Neural cell (in vitro differentiated cells): ENCODE data around the gene TAOK3. TPM values are rescaled to one million over a fixed set of nuclear protein-coding genes. Genes with fewer than 3 reads are reported as not detected.
"Not testable (repeated sequence)": the region's sequence is repeated elsewhere in the genome, so short reads cannot be mapped to it uniquely, and the experiment has no call there.

Experiments used
- H2AFZ ChIP-seq: fragments of 200-600, 300-800 bp; sonication (generic), shearing (Covaris generic); 2 replicates; pipeline ENCODE4 v1.6.0; 2014; ENCODE audit warnings: low read depth, mild to moderate bottlenecking, antibody characterized with exemption, low read length, moderate library complexity
- H3F3A ChIP-seq: fragments of 200-600 bp; shearing (Covaris generic); 2 replicates; pipeline ENCODE4 v1.6.1; 2016; ENCODE audit warnings: mild to moderate bottlenecking, moderate library complexity, mixed read lengths, antibody characterized with exemption, low read length; ENCODE audit not compliant: insufficient read depth, poor library complexity, severe bottlenecking
- H3K27ac ChIP-seq: fragments of 200-600, 300-800 bp; sonication (generic), shearing (Covaris generic); 2 replicates; pipeline ENCODE4 v1.5.1; 2014; ENCODE audit warnings: mild to moderate bottlenecking, low read length, moderate library complexity
- H3K27me3 ChIP-seq: fragments of 300-800, 200-600 bp; sonication (generic), shearing (Covaris generic); 2 replicates; pipeline ENCODE4 v1.6.0; 2014; ENCODE audit warnings: mild to moderate bottlenecking, low read depth, low read length, moderate library complexity; ENCODE audit not compliant: insufficient read depth
- H3K36me3 ChIP-seq: fragments of 300-800, 200-600 bp; sonication (generic), shearing (Covaris generic); 2 replicates; pipeline ENCODE4 v1.5.1; 2014; ENCODE audit warnings: mild to moderate bottlenecking, antibody characterized with exemption, low read length, moderate library complexity; ENCODE audit not compliant: insufficient read depth
- H3K4me2 ChIP-seq: fragments of 300-800, 200-600 bp; sonication (generic), shearing (Covaris generic); 2 replicates; pipeline ENCODE4 v1.6.0; 2014; ENCODE audit warnings: mild to moderate bottlenecking, low read length
- H3K4me3 ChIP-seq: fragments of 300-800, 200-600 bp; sonication (generic), shearing (Covaris generic); 2 replicates; pipeline ENCODE4 v1.5.1; 2014; ENCODE audit warnings: mild to moderate bottlenecking, low read length, moderate library complexity
- H3K79me2 ChIP-seq: fragments of 200-600 bp; shearing (Covaris generic); replicated peaks from 2 replicates; pipeline ENCODE4 v1.6.0; 2014; ENCODE audit warnings: mild to moderate bottlenecking, low read length, moderate library complexity; ENCODE audit not compliant: insufficient read depth
- H3K9ac ChIP-seq: fragments of 300-800, 200-600 bp; sonication (generic), shearing (Covaris generic); 2 replicates; pipeline ENCODE4 v1.6.1; 2016; ENCODE audit warnings: mild to moderate bottlenecking, low read length, mixed read lengths
- H3K9me2 ChIP-seq: fragments of 200-600 bp; shearing (Covaris generic); 2 replicates; pipeline ENCODE4 v1.6.1; 2016; ENCODE audit warnings: mild to moderate bottlenecking, low read length, mixed read lengths; ENCODE audit not compliant: insufficient read depth
- H3K9me3 ChIP-seq: fragments of 200-600, 300-800 bp; sonication (generic), shearing (Covaris generic); 2 replicates; pipeline ENCODE4 v1.6.1; 2016; ENCODE audit warnings: mild to moderate bottlenecking, mixed run types, low read length, moderate library complexity, mixed read lengths
- H4K20me1 ChIP-seq: fragments of 200-600 bp; shearing (Covaris generic); 2 replicates; pipeline ENCODE4 v1.6.1; 2016; ENCODE audit warnings: mild to moderate bottlenecking, mixed run types; ENCODE audit not compliant: insufficient read depth
- EP300 ChIP-seq: fragments of 450-650 bp; conservative IDR thresholded peaks from 2 replicates; pipeline ENCODE4 v1.6.1; 2014; ENCODE audit warnings: antibody characterized with exemption, mild to moderate bottlenecking, moderate library complexity; ENCODE audit not compliant: poor library complexity, severe bottlenecking
- EZH2 ChIP-seq: fragments of 200-600, 300-800 bp; shearing (Covaris generic), sonication (generic); IDR thresholded peaks from 2 replicates; pipeline ENCODE4 v1.6.1; 2014; ENCODE audit warnings: antibody characterized with exemption, low read length, borderline replicate concordance, mild to moderate bottlenecking; ENCODE audit not compliant: insufficient read depth, poor library complexity, severe bottlenecking
- MXI1 ChIP-seq: fragments of 450-650 bp; conservative IDR thresholded peaks from 2 replicates; pipeline ENCODE4 v1.6.1; 2014; ENCODE audit warnings: antibody characterized with exemption, mild to moderate bottlenecking; ENCODE audit not compliant: poor library complexity, severe bottlenecking
- POLR2AphosphoS5 ChIP-seq: IDR thresholded peaks from 2 replicates; pipeline ENCODE4 v1.6.1; 2012
- RAD21 ChIP-seq: fragments of 450-650 bp; conservative IDR thresholded peaks from 2 replicates; pipeline ENCODE4 v1.6.1; 2014; ENCODE audit warnings: antibody characterized with exemption, mild to moderate bottlenecking, moderate library complexity
- SMC3 ChIP-seq: fragments of 450-650 bp; conservative IDR thresholded peaks from 2 replicates; pipeline ENCODE4 v1.6.1; 2014; ENCODE audit warnings: antibody characterized with exemption, mild to moderate bottlenecking, moderate library complexity; ENCODE audit not compliant: poor library complexity
- TAF1 ChIP-seq: IDR thresholded peaks from 2 replicates; pipeline ENCODE4 v1.6.1; 2012; ENCODE audit warnings: low read depth
- polyA plus RNA-seq: library from polyadenylated mRNA; depleted of rRNA; stranded (reverse); fragments of >200 nt; gene quantifications from 2 replicates; pipeline ENCODE4 v1.2.3, GENCODE V29; 2014
- TF ChIP-seq, protein P1 (sequence below): IDR thresholded peaks from 2 replicates; pipeline ENCODE4 v1.6.1; 2012; ENCODE audit warnings: borderline replicate concordance
- TF ChIP-seq, protein P2 (sequence below): fragments of 450-650 bp; IDR thresholded peaks from 2 replicates; pipeline ENCODE4 v1.5.1; 2014; ENCODE audit warnings: antibody characterized with exemption, mild to moderate bottlenecking, moderate library complexity; ENCODE audit not compliant: poor library complexity, severe bottlenecking

TAOK3 gene
- polyA plus RNA-seq, 1 donor from 2014 or later = 148 TPM

DNA sequence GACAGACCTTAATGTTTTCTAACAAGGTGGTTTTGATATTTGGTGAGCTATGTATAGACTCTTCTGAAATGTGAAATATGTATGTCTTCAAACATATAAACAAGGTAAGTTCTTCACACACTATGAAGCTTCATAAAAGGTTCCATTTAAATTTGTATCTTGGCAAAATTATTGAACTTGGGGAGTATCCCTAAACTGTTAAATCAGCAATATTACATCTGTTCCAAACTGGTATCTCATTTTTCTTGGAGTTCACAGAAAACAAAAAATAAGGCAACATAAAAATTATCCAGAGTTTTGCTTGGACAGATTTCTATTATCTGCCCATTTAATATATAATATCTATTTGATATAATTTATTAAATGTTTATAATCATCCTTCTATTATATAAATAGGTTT lies 62.4 kb downstream of the TAOK3 start:
- H4K20me1 ChIP-seq = no peaks in the 10 kb centered on the region
- TF ChIP-seq EZH2 = no peak
- no peak for TF ChIP-seq TAF1
- TF ChIP-seq, protein P1, sequence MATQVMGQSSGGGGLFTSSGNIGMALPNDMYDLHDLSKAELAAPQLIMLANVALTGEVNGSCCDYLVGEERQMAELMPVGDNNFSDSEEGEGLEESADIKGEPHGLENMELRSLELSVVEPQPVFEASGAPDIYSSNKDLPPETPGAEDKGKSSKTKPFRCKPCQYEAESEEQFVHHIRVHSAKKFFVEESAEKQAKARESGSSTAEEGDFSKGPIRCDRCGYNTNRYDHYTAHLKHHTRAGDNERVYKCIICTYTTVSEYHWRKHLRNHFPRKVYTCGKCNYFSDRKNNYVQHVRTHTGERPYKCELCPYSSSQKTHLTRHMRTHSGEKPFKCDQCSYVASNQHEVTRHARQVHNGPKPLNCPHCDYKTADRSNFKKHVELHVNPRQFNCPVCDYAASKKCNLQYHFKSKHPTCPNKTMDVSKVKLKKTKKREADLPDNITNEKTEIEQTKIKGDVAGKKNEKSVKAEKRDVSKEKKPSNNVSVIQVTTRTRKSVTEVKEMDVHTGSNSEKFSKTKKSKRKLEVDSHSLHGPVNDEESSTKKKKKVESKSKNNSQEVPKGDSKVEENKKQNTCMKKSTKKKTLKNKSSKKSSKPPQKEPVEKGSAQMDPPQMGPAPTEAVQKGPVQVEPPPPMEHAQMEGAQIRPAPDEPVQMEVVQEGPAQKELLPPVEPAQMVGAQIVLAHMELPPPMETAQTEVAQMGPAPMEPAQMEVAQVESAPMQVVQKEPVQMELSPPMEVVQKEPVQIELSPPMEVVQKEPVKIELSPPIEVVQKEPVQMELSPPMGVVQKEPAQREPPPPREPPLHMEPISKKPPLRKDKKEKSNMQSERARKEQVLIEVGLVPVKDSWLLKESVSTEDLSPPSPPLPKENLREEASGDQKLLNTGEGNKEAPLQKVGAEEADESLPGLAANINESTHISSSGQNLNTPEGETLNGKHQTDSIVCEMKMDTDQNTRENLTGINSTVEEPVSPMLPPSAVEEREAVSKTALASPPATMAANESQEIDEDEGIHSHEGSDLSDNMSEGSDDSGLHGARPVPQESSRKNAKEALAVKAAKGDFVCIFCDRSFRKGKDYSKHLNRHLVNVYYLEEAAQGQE = no peak
- TF ChIP-seq, protein P2, sequence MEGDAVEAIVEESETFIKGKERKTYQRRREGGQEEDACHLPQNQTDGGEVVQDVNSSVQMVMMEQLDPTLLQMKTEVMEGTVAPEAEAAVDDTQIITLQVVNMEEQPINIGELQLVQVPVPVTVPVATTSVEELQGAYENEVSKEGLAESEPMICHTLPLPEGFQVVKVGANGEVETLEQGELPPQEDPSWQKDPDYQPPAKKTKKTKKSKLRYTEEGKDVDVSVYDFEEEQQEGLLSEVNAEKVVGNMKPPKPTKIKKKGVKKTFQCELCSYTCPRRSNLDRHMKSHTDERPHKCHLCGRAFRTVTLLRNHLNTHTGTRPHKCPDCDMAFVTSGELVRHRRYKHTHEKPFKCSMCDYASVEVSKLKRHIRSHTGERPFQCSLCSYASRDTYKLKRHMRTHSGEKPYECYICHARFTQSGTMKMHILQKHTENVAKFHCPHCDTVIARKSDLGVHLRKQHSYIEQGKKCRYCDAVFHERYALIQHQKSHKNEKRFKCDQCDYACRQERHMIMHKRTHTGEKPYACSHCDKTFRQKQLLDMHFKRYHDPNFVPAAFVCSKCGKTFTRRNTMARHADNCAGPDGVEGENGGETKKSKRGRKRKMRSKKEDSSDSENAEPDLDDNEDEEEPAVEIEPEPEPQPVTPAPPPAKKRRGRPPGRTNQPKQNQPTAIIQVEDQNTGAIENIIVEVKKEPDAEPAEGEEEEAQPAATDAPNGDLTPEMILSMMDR = no peak
- no peak for TF ChIP-seq MXI1
- no peak for TF ChIP-seq RAD21
- no peak for TF ChIP-seq EP300
- no peak for TF ChIP-seq POLR2AphosphoS5
- TF ChIP-seq SMC3 = no peak
- no peak overlapping the region for H3K9ac ChIP-seq
- H3K27ac ChIP-seq = no peak overlapping the region
- no peaks in the 10 kb centered on the region for H3K9me2 ChIP-seq
- H3K9me3 ChIP-seq = no peaks in the 10 kb centered on the region
- no peaks in the 10 kb centered on the region for H3F3A ChIP-seq
- H3K79me2 ChIP-seq = no peaks in the 10 kb centered on the region
- H2AFZ ChIP-seq = no peak overlapping the region
- H3K4me2 ChIP-seq = no peak overlapping the region
- no peak overlapping the region for H3K4me3 ChIP-seq
- no peaks in the 10 kb centered on the region for H3K27me3 ChIP-seq
- no peaks in the 10 kb centered on the region for H3K36me3 ChIP-seq

DNA sequence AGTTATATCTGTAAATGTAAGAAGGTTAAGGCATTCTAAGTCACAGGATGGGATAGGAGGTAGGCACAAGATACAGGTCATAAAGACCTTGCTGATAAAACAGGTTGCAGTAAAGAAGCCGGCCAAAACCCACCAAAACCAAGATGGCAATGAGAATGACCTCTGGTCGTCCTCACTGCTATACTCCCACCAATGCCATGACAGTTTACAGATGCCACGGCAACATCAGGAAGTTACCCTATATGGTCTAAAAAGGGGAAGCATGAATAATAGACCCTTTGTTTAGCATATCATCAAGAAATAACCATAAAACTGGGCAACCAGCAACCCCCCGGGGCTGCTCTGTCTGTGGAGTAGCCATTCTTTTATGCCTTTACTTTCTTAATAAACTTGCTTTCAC lies 64.7 kb downstream of the TAOK3 start:
- H3K79me2 ChIP-seq, H2AFZ ChIP-seq, H3K27me3 ChIP-seq, H3K36me3 ChIP-seq, H3K4me3 ChIP-seq, H3K9ac ChIP-seq, H3F3A ChIP-seq, H3K9me3 ChIP-seq, H3K9me2 ChIP-seq, H3K27ac ChIP-seq, H3K4me2 ChIP-seq, H4K20me1 ChIP-seq: not testable (repeated sequence)
